Neuron (in vitro differentiated cells): ENCODE measurements around the gene PARD3.

Experiments
- H2AFZ ChIP-seq: one replicate; pipeline ENCODE4 v1.6.1; 2013; ENCODE audit warnings: low read depth, mild to moderate bottlenecking, inconsistent platforms, low read length, moderate library complexity
- H3K27me3 ChIP-seq: one replicate; pipeline ENCODE4 v1.6.1; 2013; ENCODE audit warnings: low read length; ENCODE audit not compliant: insufficient read depth
- H3K36me3 ChIP-seq: one replicate; pipeline ENCODE4 v1.6.1; 2013; ENCODE audit warnings: low read length; ENCODE audit not compliant: insufficient read depth
- H3K4me1 ChIP-seq: one replicate; pipeline ENCODE4 v1.6.1; 2013; ENCODE audit warnings: low read length; ENCODE audit not compliant: insufficient read depth
- H3K4me3 ChIP-seq: 2 replicates; pipeline ENCODE4 v1.5.1; 2013; ENCODE audit warnings: mild to moderate bottlenecking, low read length, moderate library complexity
- H3K9me3 ChIP-seq: one replicate; pipeline ENCODE4 v1.6.1; 2013; ENCODE audit warnings: low read length

The PARD3 gene

GRCh38 chr10:34116681-34117271 is 698.3 kb downstream of the PARD3 start:
- peaks cover 8% of the 10 kb centered on the region for H3K36me3 ChIP-seq
- no peak overlapping the region for H2AFZ ChIP-seq
- peaks cover 1% of the 10 kb centered on the region for H3K4me1 ChIP-seq
- H3K4me3 ChIP-seq, result no peak overlapping the region
- no peaks in the 10 kb centered on the region for H3K27me3 ChIP-seq
- H3K9me3 ChIP-seq, result peaks cover 5% of the 10 kb centered on the region

DNA sequence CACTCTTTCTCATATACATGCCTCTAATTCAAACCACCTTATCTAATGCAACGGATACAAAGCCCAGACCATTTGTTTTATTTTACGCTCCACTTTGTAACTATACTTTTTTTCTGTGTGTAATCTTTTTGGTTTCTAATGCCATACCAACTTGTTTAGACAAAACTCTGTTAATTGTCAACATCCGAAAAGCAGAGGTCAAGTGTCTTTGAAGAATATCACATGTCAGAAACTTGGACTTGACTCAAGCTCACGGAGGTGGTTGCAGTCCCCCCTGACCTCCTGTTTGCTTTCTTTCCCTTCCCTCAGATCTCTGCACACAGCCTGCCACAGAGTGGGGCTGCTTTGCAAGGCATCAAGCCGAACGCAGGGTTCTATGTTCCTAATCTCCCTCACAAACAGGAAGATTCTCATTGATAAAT is 698.9 kb downstream of the PARD3 start:
- Histone ChIP-seq H2AFZ (no peak overlapping the region), H3K4me3 (no peak overlapping the region), H3K36me3 (peaks cover 12% of the 10 kb centered on the region), H3K4me1 (no peaks in the 10 kb centered on the region), H3K9me3 (peaks cover 5% of the 10 kb centered on the region), H3K27me3 (no peaks in the 10 kb centered on the region)

GRCh38 chr10:34114914-34115313 is 700.2 kb downstream of the PARD3 start:
- Histone ChIP-seq H3K36me3 (peaks cover 15% of the 10 kb centered on the region), H3K4me1 (peaks cover 2% of the 10 kb centered on the region), H3K27me3 (no peaks in the 10 kb centered on the region), H3K4me3 (no peak overlapping the region), H2AFZ (no peak overlapping the region), H3K9me3 (peaks cover 5% of the 10 kb centered on the region)

- H3K9me3 ChIP-seq, result no peaks in the 10 kb centered on the region
- H2AFZ ChIP-seq, result no peak overlapping the region
- H3K27me3 ChIP-seq, result no peaks in the 10 kb centered on the region
- H3K4me1 ChIP-seq, result peaks cover 4% of the 10 kb centered on the region
- no peak overlapping the region for H3K4me3 ChIP-seq
- peaks cover 7% of the 10 kb centered on the region for H3K36me3 ChIP-seq
These were observed 701.4 kb downstream of the PARD3 start for GRCh38 chr10:34113504-34114225.

DNA sequence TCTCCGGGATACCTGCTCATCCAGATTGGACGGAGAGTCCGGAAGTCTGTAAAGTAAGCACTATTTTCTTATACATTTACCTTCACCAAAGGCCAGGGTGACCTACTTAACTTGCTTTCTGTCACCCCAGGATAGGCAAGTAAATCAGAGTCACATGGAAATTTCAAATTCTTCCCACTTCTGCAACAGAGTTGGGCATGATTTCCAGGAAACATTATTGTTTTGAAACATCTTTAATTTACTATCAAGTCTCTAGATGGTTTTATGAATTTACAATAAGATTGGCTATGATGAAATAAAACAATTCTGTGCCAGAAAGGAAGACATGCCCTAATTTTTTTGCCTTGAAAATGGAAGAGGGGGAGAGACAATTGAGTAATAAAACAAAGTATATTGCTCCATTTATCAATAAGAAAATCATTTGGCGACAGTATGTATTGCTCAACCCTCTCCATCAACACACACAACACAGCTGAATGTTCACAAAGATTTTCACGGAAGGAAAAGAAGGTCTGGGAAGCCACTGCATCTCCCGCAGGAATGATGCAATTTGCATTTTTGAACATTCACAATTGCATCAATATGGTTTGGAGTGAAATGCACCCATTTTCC is 702.8 kb downstream of the PARD3 start:
- Histone ChIP-seq H3K4me3 (no peak overlapping the region), H3K9me3 (no peaks in the 10 kb centered on the region), H3K4me1 (peaks cover 4% of the 10 kb centered on the region), H3K27me3 (no peaks in the 10 kb centered on the region), H2AFZ (no peak overlapping the region), H3K36me3 (peaks cover 7% of the 10 kb centered on the region)

DNA sequence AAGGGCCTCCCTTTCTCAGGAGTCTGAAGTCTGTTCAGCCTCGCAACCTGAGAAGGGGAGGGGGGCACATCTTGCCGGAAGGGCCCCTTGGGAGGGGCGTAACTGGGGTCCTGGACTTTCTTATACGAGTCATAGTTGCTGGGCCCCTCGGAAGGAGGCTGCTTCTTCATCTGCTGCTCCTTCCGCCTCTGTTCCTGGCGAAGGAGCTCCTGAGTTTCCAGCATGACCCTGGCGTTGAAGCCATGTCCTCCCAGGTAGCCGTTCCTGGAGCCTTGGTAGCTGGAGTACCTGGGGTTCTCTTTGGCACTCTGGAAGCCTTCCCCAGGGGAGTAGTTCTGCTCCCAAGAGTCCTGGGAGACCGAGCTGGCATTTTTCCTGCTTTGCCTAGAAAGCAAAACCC is 703.9 kb downstream of the PARD3 start:
- no peaks in the 10 kb centered on the region for H3K9me3 ChIP-seq
- H2AFZ ChIP-seq, result no peak overlapping the region
- no peaks in the 10 kb centered on the region for H3K27me3 ChIP-seq
- no peak overlapping the region for H3K4me3 ChIP-seq
- peaks cover 7% of the 10 kb centered on the region for H3K36me3 ChIP-seq
- peaks cover 4% of the 10 kb centered on the region for H3K4me1 ChIP-seq

DNA sequence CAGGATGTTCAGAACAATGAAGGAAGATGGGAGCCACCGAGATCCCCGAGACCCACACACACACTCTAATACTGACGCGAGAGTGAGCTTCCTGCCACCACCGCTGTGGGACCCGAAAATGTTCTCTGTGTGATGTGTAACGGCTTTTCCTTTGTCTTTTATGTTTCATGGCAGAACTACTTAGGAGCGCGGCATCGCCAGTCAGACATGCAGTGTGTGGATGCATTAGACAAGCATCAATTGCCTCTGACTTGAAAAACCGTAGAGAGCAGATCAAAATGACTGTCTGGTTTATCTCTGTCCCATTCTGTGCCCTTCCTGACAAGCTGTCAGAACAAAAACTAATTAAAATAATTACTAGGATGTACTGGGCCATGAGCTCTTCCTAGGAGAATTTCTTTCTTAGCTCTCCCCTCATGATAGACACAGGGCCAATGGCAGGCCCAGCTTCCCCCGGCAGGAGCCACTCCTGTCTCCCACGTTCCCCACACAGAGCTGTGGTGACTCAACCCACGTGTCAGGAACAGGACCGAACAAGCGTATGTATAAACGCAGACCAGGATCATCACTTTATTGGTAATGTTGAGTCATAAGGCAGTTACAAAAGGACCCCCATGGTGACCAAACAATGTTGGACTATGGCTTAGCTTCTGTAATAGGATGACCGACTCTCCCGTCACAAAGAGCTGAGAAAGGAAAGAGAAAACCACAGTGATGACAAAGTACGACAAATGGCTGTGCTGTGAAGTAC is 705.0 kb downstream of the PARD3 start:
- Histone ChIP-seq H2AFZ (no peak overlapping the region), H3K27me3 (no peaks in the 10 kb centered on the region), H3K4me1 (peaks cover 4% of the 10 kb centered on the region), H3K9me3 (no peaks in the 10 kb centered on the region), H3K36me3 (peaks cover 7% of the 10 kb centered on the region), H3K4me3 (no peak overlapping the region)

DNA sequence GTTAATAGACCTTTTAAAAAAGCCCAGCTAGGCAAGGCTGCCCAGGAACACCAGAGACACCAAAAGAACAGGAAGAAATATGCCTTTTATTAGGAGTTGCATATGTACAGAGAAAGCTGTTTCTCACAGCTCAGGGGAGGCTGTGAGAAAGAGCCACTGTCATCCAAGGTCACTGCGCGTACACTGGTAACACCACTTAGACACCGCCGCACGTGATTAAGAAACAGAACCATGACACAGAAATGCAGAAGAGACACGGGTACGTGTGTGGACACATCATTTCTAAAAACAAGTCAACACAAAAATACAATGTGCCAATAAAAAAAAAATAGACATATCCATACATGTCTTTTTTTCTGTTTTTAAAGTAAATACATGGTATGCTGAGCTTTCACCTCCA is 705.6 kb downstream of the PARD3 start:
- H2AFZ ChIP-seq, result no peak overlapping the region
- H3K4me3 ChIP-seq, result no peak overlapping the region
- H3K4me1 ChIP-seq, result peaks cover 4% of the 10 kb centered on the region
- H3K27me3 ChIP-seq, result no peaks in the 10 kb centered on the region
- H3K36me3 ChIP-seq, result peaks cover 7% of the 10 kb centered on the region
- H3K9me3 ChIP-seq, result no peaks in the 10 kb centered on the region

DNA sequence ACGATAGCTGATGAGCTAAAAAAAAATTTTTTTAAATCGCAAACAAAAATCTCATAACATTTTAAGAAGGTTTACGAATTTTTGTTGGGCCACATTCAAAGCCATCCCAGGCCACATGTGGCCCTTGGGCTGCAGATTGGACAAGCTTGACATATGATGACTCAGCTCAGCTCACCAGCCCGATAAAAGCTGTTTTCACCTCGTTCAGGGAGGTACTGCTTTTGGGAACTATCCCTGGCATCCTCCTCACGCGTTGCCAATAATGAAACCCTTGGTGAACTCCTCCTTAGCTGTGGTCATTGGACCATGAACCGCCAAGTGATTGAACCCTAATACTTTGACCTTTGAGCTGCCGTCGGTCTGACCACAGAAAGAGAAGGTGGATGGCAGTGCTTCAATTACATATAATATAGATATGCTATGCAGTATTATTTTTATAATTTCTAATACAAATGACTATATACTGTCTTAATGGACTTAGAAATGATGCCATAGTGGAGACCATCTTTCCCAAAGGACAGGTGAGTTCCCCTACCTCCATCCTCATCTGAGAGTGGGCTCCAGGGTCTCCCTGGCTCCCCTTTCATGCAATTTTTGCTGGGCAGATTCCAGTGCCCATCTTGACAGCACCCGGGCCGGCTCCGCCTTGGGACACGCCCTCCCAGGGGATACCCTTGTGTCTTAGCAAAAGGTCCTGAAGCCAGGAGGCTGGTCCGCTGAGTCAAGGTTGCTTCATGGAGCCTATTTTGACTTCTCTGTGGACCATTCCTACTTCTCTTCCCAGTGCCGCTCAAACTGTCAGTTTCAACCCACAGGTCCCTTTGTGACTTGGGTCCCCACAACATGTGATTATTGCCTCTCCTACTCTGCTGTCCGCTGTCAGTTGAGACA is 707.2 kb downstream of the PARD3 start:
- Histone ChIP-seq H3K9me3 (no peaks in the 10 kb centered on the region), H3K27me3 (no peaks in the 10 kb centered on the region), H3K4me3 (no peak overlapping the region), H3K36me3 (peaks cover 7% of the 10 kb centered on the region), H3K4me1 (peaks cover 4% of the 10 kb centered on the region), H2AFZ (no peak overlapping the region)

DNA sequence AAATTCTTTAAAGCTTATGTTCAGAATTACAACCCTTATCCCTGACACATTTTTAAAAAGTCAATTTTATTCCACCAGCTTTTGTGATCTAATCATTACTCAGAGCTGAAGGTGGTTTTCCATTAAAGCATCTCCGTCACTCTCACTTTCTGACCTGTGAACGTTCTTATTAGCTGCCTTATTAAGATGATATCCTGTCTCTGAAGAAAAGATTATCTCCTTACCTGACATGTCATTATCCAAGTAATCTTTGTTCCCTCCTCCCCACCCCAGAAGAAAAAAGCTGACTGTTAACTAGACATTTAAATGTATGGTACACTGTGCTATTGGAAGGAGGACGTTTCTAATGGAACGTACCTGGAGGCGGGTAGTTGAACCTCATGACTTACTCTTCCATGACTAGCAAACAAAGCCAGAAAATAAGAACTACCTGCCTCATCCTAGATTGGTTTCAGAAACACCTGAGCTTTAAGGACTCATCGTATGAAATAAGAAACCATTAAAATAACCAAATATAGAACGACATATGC is 708.7 kb downstream of the PARD3 start:
- Histone ChIP-seq H2AFZ (no peak overlapping the region), H3K4me1 (peaks cover 4% of the 10 kb centered on the region), H3K36me3 (peaks cover 5% of the 10 kb centered on the region), H3K4me3 (no peak overlapping the region), H3K27me3 (no peaks in the 10 kb centered on the region), H3K9me3 (no peaks in the 10 kb centered on the region)

DNA sequence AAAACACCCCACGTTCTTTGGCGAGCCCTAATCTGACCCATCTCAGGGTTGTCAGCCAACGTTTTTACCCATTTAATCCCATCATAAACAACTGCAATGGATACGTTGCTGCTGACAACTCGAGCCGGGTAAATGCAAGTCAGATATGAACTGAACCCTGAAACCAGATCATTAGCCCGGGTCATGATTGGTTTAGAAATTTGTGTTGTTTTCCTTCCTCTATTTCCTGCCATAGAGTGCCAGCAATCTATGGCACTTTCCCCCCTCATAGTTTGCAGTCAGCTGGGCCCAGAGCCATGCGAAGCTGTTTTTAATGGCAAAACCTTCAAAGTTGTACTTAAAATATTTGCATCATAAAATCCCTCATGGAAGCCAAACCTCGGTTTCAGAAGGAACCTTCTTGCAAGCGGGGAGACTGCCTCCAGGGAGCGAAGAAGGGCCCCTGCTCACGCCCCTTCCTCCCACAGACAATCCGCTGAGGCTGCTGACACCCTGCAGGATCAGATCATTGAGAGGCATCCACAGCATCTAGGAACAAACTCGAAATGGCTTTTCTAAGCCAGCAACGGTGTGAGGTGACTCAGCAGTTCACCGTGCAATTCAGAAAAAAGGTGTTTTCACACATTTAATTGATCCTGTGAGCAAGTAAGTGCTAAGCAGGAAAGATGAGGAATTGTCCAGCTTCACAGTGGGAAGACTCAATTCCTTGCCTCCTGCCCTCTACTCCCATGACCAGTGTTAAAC is 710.1 kb downstream of the PARD3 start:
- Histone ChIP-seq H3K4me1 (peaks cover 2% of the 10 kb centered on the region), H2AFZ (no peak overlapping the region), H3K4me3 (no peak overlapping the region), H3K27me3 (no peaks in the 10 kb centered on the region), H3K9me3 (no peaks in the 10 kb centered on the region), H3K36me3 (no peaks in the 10 kb centered on the region)
